GM15510 (cell line): ENCODE data around the gene KLK15.

Source experiments
- POLR2A ChIP-seq: IDR thresholded peaks from 3 replicates; pipeline ENCODE4 v1.6.1; 2011; ENCODE audit warnings: borderline replicate concordance; ENCODE audit not compliant: insufficient read length; ENCODE audit errors: extremely low read depth

KLK15 gene

GRCh38 chr19:50780753-50781435 is 52.5 kb downstream of the KLK15 start:
- no peak for TF ChIP-seq POLR2A

DNA sequence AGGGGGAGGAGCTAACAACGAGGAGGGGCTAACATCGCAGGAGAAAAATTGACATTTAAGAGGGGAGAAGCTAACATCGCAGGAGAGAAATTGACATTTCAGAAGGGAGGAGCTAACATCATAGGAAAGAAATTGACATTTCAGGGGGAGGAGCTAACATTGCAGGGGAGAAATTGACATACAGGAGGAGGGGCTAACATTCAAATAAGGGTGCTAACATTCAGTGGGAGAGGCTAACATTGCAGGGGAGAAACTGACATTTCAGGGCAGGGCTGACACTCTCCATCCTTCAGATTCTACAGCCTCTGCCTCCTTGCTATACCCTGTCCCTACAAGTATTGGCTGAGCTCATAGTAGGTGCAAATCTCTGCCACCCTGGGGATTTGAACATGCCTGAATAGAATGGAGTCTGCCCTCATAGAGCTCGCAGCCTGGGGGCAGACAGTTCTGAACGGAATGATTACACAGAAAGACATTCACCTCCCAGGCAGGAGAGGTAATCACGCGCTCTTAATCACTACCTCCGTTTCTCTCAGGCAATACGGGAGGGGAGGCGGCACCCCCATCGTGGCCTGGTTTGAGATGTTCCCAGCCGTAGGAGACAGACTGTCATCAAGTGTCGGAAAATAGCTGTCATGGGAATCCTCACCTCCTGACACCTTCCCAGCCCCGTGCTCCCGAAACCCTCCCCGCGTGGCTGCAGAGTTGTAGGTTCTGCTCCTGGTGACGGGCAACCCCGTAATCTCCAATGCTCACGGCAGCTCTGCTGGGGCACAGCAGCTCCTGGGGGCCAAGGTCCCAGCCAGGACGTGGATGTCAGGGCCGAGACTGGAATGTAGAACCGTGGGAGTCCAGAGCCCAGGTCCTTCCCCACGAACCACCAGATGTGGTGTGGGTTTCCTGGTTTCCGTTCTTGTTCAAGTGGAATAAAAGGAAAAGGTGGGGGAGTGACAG is 53.6 kb downstream of the KLK15 start:
- no peak for TF ChIP-seq POLR2A

DNA sequence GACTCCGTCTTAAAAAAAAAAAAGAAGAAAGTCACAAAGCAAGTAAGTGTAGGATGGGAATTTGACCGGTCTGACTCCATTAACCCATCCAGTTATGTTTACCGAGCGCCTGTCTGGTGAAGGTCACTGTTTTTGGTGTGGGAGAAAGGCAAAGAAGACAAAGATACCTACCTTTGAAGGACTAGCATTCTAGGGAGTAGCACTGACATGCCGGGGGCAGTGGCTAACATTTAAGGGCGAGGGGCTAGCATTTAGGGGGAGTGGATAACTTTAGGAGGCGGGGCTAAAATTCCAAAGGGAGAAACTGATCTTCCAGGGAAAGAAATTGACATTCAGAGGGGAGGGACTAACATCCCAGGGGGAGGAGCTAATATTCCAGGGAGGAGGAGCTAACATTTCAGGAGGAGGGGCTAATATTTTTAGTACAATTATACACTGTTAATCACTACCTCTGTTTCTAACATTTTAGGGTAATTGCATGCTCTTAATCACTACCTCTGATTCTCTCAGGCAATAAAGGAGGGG is 54.4 kb downstream of the KLK15 start:
- no peak for TF ChIP-seq POLR2A

DNA sequence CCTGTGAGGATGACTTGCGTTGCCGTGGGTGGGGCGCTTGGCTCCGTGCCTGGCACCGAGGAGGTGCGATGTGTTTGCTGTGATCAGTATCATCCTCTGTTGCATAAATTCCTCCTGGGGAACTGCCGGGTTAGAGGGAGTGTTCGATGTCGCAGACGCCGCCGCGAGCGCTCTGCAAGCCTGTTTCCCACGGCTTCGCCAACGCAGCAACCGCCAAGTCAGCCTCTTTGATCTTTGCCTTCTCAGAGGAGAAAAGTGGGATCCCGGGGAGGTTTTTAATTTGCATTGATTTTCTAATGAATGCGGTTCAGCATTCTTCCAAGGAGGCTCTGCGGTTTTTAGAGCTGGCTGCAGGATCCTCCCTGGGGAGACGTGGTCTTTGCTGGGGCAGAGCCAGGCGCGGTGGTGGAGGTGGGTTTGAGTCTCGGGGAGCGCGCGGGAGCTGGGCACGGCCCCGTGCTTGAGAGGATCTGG is 55.5 kb downstream of the KLK15 start:
- TF ChIP-seq POLR2A, result no peak

DNA sequence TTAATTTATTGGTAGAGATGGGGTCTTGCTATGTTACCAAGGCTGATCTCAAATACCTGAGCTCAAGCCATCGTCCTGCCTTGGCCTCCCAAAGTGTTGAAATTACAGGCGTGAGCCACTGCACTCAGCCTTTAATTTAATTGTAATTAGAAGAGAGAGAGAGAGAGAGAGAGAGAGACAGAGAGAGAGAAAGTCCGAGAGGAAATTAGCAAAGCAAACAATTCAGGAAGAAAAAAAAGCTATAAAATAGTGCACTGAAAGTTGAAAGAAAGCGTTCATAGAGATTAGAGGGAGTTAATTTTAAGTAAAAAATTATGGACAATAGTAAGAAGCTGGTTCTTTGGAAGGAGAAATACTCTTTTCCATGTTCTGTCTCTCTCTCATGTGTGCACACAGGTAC is 56.1 kb downstream of the KLK15 start:
- TF ChIP-seq POLR2A, result no peak

GRCh38 chr19:50776131-50776530 is 57.2 kb downstream of the KLK15 start:
- no peak for TF ChIP-seq POLR2A
